Measurements from ENCODE around the gene HACE1.

The HACE1 gene

GRCh38 chr6:104685871-104686549, 173.7 kb downstream of the HACE1 start:
- no peak for DNase-seq (ENCODE audit: low read depth in 2 of 2)

DNA sequence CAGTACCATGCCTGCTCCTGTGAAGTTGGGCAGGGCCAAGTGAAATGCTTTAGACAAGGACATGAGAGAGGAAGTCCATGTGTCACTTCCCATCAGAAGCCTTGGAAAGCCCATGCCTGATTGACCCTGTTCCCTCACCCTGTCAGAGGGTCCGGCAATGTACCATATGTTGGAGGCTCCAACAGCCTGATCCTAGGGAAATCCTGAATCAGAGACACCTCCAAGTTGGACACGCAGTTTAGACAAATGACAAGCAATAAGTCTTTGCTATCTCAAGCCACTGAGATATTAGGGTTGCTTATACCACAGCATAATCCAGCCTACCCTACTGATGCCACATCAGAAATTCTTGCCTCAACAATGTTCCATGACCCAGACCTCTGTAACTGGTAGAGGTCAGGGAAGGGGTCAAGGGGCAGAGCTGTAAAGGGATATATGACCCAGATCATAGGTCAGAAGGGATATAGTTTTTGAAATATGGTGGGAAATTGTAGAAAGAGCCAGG, 174.8 kb downstream of the HACE1 start:
- DNase-seq (ENCODE audit: low read depth in 2 of 2) = no peak

DNA sequence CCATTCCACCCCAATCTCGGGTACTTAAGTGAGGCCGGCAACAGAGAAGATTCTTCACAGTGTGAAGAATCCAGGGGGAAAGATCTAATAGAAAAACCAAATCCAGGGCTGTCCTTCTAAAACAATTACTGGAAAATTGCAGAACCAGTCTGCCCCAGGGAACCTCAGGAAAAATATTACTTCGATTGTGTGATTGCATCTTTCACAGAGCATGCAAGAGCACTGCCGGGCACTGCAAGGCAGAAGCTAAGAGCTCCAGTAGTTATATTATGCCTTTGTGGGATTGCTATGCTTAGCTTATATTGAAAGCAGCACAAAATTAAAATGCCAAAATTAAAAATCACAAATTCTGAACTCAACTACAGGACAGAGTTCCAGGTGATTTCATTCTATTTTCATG, 175.9 kb downstream of the HACE1 start:
- no peak for DNase-seq (ENCODE audit: low read depth in 2 of 2)

- peak; percentile 51 to 61 for DNase-seq (ENCODE audit: low read depth in 2 of 2)
Measured at GRCh38 chr6:104682722-104683643, 176.7 kb downstream of the HACE1 start.

DNA sequence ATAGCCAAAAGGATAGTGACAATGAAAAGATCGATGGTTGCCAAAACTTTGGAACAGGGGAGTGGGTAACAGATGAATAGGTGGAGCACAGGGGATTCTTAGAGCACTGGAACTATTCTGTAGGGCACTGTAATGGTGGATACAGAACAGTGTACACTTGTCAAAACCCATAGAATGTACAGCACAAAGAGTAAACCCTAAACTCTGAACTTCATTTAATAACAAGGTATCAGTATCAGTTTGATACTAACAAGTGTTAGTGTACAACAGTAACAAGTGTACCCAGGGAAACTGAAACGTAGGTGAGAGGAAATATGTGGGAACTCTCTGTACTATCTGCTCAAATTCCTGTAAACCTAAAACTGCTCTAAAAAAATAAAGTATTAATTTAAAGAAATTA, 179.2 kb downstream of the HACE1 start:
- no peak for DNase-seq (ENCODE audit: low read depth in 2 of 2)

DNA sequence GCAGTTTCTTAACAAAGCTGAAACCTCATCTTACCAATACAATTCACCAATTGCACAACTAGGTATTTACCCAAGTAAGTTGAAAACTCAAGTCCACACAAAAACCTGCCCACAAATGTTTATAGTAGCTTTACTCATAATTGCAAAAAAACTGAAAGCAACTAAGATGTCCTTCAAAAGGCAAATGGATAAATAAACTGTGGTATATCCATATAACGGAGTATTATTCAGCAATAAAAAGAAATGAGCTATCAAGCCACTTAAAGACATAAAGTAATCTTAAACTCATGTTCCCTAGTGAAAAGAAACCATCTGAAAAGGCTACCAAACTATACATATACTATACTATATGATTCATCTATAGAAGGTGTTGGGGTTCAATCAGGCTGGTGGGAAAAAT, 179.7 kb downstream of the HACE1 start:
- no peak for DNase-seq (ENCODE audit: low read depth in 2 of 2)

All from stimulated activated CD8-positive, alpha-beta memory T cell treated with anti-CD3 and anti-CD28 coated beads, Interleukin-2, amount 100 ng/mL, for 48 hours (primary cell).